Fibroblast of lung (primary cell): Measurements from ENCODE around the gene RIPOR3.

Source experiments
- CTCF ChIP-seq, 2 donors: IDR thresholded peaks in 1 of 2; conservative IDR thresholded peaks in 1 of 2; 1 replicate in 1 of 2; 2 replicates in 1 of 2; pipeline ENCODE4 v1.5.1; 2011 to 2012; ENCODE audit warnings: low read length in 2 of 2, control low read depth in 1 of 2, inconsistent platforms in 1 of 2, low read depth in 1 of 2, mild to moderate bottlenecking in 1 of 2
- EZH2 ChIP-seq: IDR thresholded peaks from 2 replicates; pipeline ENCODE4 v1.5.1; 2012; ENCODE audit warnings: low read length, control low read depth, mild to moderate bottlenecking; ENCODE audit errors: missing control alignments

GRCh38 chr20:50585214-50585613 is 106.1 kb downstream of the RIPOR3 start:
- no peak for TF ChIP-seq CTCF (conservative IDR thresholded peaks at IDR 0.05 in 1 of 2, IDR thresholded peaks at IDR 0.05 in 1 of 2; ENCODE audit: low read depth in 1 of 2, low read length in 2 of 2)
- no peak for TF ChIP-seq EZH2
